GM12864 (cell line): ENCODE results near the gene MYADM.
"Not testable (repeated sequence)": the region's sequence is repeated elsewhere in the genome, so short reads cannot be mapped to it uniquely, and the experiment has no call there.

Source experiments
- DNase-seq: peaks from one replicate; pipeline ENCODE4 v3.0.0-alpha.2; 2011; ENCODE audit warnings: low read depth
- H3K4me3 ChIP-seq: 2 replicates; pipeline ENCODE4 v1.5.1; 2011; ENCODE audit warnings: mild to moderate bottlenecking, low read depth, low read length, control low read depth
- TF ChIP-seq, protein P1 (sequence below): IDR thresholded peaks from 2 replicates; pipeline ENCODE4 v1.5.1; 2011; ENCODE audit warnings: low read depth, mild to moderate bottlenecking, moderate library complexity, low read length, control low read depth, inconsistent platforms; ENCODE audit errors: missing control alignments

The MYADM gene

DNA sequence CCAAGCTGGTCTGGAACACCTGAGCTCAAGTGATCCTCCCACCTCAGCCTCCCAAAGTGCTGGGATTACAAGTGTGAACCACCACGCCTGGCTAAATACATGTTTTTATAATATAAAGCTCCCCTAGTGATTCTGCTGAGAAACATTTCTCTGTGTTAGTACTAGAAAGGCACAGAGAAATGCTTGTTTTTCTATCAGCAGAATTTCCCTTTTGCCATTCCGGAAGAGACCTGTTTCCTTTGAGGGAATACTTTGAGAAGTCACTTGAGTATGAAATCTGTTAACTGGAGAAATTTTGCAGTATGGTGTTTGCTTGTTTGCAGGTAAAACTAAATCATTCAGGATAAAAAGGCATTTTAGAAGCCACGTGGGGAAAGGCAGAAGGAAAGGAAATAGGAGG is 39.2 kb upstream of the MYADM start:
- H3K4me3 ChIP-seq, result no peak overlapping the region
- DNase-seq, result no peak
- TF ChIP-seq, protein P1, sequence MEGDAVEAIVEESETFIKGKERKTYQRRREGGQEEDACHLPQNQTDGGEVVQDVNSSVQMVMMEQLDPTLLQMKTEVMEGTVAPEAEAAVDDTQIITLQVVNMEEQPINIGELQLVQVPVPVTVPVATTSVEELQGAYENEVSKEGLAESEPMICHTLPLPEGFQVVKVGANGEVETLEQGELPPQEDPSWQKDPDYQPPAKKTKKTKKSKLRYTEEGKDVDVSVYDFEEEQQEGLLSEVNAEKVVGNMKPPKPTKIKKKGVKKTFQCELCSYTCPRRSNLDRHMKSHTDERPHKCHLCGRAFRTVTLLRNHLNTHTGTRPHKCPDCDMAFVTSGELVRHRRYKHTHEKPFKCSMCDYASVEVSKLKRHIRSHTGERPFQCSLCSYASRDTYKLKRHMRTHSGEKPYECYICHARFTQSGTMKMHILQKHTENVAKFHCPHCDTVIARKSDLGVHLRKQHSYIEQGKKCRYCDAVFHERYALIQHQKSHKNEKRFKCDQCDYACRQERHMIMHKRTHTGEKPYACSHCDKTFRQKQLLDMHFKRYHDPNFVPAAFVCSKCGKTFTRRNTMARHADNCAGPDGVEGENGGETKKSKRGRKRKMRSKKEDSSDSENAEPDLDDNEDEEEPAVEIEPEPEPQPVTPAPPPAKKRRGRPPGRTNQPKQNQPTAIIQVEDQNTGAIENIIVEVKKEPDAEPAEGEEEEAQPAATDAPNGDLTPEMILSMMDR, result no peak

DNA sequence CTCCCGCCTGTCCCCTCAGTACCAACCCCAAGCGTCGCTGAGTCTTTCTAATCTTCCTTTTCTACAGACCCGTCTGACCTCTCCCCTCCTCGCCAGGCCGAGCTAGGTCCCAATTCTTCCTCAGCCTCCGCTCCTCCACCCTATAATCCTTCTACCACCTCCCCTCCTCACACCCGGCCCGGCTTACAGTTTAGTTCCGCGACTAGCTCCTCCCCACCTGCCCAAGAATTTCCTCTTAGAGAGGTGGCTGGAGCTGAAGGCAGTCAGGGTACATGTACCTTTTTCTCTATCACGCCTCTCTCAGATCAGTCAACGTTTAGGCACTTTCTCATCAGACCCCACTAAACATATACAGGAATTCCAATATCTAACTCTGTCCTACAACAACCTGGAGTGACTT is 34.8 kb upstream of the MYADM start:
- H3K4me3 ChIP-seq, DNase-seq: not testable (repeated sequence)

DNA sequence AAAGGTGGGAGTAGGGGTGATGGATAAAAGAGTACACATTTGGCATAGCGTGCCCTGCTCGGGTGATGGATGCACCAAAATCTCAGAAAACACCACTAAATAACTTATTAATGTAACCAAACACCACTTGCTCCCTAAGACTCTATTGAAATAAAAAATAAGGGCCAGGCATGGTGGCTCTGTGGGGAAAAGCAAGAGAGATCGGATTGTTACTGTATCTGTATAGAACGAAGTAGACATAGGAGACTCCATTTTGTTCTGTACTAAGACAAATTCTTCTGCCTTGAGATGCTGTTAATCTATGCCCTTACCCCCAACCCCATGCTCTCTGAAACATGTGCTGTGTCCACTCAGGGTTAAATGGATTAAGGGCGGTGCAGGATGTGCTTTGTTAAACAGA is 29.2 kb upstream of the MYADM start:
- H3K4me3 ChIP-seq, DNase-seq: not testable (repeated sequence)

DNA sequence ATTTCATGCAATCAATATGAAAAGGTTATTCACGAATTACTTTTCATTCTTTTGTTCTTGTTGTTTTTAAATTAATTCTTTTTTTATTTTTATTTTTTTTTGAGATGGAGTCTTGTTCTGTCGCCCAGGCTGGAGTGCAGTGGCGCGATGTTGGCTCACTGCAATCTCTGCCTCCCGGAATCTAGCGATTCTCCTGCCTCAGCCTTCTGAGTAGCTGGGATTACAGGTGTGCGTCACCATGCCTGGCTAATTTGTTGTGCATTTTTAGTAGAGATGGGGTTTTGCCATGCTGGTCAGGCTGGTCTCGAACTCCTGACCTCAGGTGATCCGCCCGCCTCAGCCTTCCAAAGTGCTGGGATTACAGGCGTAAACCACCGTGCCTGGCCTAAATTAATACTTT is 27.4 kb upstream of the MYADM start:
- DNase-seq, H3K4me3 ChIP-seq: not testable (repeated sequence)

DNA sequence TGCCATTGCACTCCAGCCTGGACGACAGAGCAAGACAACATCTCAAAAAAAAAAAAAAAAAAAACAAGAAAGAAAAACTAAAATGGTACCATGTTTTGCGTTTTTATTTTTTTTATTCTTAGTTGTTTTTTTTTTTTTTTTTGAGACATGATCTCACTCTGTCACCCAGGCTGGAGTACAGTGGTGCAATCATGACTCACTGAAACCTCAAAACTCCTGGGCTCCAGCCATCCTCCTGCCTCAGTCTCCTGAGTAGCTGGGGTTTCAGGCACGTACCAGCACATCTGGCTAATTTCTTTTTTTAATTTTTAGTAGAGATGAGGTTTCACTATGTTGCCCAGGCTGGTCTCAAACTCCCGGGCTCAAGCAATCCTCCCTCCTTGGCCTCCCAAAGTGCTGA is 26.8 kb upstream of the MYADM start:
- not testable (repeated sequence) for H3K4me3 ChIP-seq, DNase-seq

DNA sequence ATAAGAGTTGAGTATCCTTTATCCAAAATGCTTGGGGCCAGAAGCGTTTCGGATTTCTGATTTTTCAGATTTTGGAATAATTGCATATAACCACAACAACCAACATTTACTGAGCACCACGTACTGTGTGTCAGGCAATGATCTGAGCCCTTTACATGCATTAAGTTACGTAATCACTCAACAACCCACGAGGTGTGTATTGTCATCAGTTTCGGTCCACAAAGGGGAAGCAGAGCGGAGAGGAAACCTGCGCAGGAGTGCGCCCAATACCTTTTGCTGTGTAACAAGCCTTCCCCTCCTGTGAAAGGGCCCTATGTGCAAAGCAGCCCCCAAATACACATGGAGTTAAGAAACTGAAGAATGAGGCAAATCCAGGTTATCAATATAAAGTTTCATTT is 22.8 kb upstream of the MYADM start:
- H3K4me3 ChIP-seq, result no peak overlapping the region
- TF ChIP-seq, protein P1, result no peak
- no peak for DNase-seq

DNA sequence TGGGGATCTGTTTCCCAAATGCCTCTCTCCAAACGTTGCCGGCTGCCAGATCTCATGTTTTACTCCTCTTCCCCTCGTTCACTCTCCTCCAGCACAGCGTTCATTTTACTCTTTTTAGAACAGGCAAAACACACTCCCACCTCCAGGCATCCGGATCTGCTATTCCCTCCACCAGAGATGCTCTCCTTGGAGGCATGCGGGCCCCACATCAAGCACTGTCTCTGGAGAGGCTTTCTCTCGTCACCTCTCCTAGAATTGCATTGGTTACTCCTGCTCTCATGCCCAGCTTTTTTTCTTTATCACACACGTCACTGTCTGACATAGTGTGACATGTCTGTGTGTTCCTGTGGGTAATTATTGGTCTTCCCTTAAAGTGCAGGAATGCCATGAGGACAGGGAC is 20.1 kb upstream of the MYADM start:
- TF ChIP-seq, protein P1, result no peak
- no peak for DNase-seq

DNA sequence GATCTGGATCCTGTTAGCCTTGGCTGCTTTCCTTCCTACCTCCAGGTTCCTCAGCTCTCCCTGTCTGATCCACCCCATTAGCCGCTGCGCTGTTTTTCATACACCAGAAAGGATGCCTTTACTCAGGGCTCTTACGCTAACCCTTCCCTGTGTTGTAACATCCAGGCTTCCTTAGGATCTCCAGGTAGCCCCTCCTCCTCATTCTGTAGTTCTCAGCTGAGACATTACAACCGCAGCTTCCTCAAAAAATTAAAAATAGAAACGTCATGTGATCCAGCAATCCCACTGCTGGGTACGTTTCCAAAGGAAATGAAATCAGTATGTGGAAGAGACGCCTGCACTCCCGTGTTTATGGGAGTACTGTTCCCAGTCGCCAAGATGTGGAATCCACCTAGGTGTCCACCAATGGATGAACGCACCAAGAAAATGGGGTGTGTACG is 18.4 kb upstream of the MYADM start:
- H3K4me3 ChIP-seq, result no peak overlapping the region
- DNase-seq, result no peak
- TF ChIP-seq, protein P1, result no peak

More for the DNA sequence above, 20.1 kb upstream of the MYADM start:
- H3K4me3 ChIP-seq, result no peak overlapping the region

DNA sequence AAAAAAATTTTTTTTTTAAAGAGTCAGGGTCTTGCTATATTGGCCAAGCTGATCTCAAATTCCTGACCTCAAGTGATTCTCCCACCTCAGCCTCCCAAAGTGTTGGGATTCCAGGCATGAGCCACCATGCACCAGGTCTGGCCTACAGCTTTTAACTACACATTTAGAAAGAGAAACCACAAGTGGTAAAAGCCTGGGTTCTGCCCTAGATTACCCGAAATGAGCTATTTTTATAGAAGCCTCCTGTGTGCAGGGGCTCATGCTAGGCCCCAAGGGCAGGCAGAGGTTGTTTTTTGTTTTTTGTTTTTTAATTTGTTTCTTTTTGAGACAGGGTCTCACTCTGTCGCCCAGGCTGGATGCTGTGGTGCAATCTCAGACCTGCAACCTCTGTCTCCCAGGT is 14.0 kb upstream of the MYADM start:
- no peak overlapping the region for H3K4me3 ChIP-seq
- TF ChIP-seq, protein P1, result no peak
- DNase-seq, result no peak
